ENCODE results near the gene GAREM2. TPM values are rescaled to one million over a fixed set of nuclear protein-coding genes. Genes with fewer than 3 reads are reported as not detected.

Gene GAREM2
- 1 to 10 TPM; 2.1 to 2.7 TPM for total RNA-seq

- Mint-ChIP-seq H3K4me1 (peaks cover 5% of the 10 kb centered on the region), H3K4me3 (peak within 1 kb of the TSS; percentile 78), H3K36me3 (no peaks in the 10 kb centered on the region), H3K27ac (peak within 1 kb of the TSS; percentile 38), H3K9me3 (no peaks in the 10 kb centered on the region), H3K27me3 (peaks cover 53% of the 10 kb centered on the region)
- DNase-seq, result no peak
Observed at GRCh38 chr2:26172871-26173775, at the start of gene GAREM2. TSS of gene GAREM2 (plus strand) at chr2:26173088. CDS start at chr2:26173221, 133 bp downstream.

- H3K27me3 Mint-ChIP-seq, result no peaks in the 10 kb centered on the region
- no peaks in the 10 kb centered on the region for H3K9me3 Mint-ChIP-seq
Observed at GRCh38 chr2:26123426-26123825, 49.5 kb upstream of the GAREM2 start.

GRCh38 chr2:26126074-26126473 lies 46.8 kb upstream of the GAREM2 start:
- Mint-ChIP-seq H3K4me1 (peaks cover 20% of the 10 kb centered on the region), H3K4me3 (no peak overlapping the region), H3K36me3 (peaks cover 9% of the 10 kb centered on the region), H3K9me3 (no peaks in the 10 kb centered on the region), H3K27ac (peak overlapping the region; percentile 25), H3K27me3 (no peaks in the 10 kb centered on the region)
- no peak for DNase-seq

More at GRCh38 chr2:26123426-26123825, 49.5 kb upstream of the GAREM2 start:
- peaks cover 7% of the 10 kb centered on the region for H3K36me3 Mint-ChIP-seq
- no peak overlapping the region for H3K4me3 Mint-ChIP-seq
- no peak for DNase-seq
- H3K4me1 Mint-ChIP-seq, result peaks cover 14% of the 10 kb centered on the region
- H3K27ac Mint-ChIP-seq, result no peak overlapping the region

GRCh38 chr2:26128176-26128575 lies 44.7 kb upstream of the GAREM2 start:
- DNase-seq, result no peak
- Mint-ChIP-seq H3K27ac (no peak overlapping the region), H3K4me3 (no peak overlapping the region), H3K27me3 (no peaks in the 10 kb centered on the region), H3K4me1 (peaks cover 18% of the 10 kb centered on the region), H3K9me3 (no peaks in the 10 kb centered on the region), H3K36me3 (peaks cover 8% of the 10 kb centered on the region)

- Mint-ChIP-seq H3K27ac (no peak overlapping the region), H3K4me1 (peaks cover 12% of the 10 kb centered on the region), H3K9me3 (no peaks in the 10 kb centered on the region), H3K36me3 (peaks cover 4% of the 10 kb centered on the region), H3K4me3 (no peak overlapping the region), H3K27me3 (no peaks in the 10 kb centered on the region)
- DNase-seq, result no peak
Observed at GRCh38 chr2:26130763-26131162, 42.1 kb upstream of the GAREM2 start.

DNA sequence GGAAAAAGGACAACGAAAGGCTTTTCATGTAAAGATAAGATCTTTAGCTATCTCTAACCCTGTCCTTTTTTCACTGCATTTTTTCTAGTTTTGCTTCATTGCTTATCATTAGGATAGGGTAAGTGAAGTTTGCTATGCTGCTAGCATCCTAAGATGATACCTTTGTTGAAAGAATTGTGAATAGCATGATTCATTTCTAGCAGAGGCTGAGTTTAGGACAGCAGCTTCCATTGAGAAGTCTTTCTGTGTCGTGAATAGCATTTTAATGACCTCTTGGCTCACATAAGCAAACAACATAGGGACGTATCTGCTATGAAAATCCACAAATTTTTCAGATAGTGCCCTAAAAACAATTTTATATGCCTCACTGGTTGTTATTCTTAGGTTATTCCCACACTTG lies 36.4 kb upstream of the GAREM2 start:
- Mint-ChIP-seq H3K4me1 (peaks cover 2% of the 10 kb centered on the region), H3K9me3 (no peaks in the 10 kb centered on the region), H3K27ac (no peak overlapping the region), H3K27me3 (no peaks in the 10 kb centered on the region), H3K36me3 (peaks cover 6% of the 10 kb centered on the region), H3K4me3 (no peak overlapping the region)
- no peak for DNase-seq

DNA sequence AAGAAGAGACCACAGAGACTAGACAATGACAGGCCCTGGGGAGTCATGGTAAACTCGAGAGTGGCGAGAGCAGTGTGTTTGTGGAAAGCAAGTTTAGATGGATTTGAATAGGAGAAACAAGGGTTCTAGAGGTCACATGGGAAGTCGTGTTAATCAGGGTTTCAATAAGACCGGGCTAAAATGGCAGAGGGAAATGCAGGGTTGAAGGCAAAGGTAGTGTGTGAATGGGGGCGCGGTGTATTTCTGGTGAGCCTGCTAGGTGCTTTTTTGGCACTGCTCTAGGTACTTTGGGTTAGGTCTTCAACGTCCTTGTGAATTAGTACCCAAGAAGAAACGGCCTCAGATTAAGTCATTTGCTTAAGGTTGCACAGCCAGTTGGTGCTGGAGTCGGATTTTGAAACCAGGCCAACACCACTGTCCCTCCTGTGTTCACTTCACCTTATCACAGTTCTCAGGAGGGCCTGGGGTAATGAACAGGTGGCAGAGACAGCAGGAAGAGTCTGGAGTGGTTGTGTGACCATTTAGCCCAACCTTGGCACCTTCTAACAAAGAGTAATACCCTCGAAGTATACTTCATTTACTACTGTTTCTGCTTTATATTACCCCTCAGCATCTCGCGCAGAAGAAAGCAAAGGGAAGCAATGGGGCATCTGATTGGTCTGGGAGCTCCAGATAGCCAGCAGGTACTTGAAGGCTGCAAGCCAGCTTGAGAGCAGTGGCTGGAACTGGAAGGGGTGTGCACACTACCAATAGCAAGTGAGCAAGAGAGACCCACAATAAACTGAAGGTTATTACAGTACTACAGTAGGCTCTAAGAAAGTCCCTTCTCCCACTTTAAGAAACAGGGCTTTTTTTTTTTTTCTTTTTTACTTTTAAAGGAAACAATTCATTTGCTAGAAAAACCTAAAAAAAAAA lies 33.4 kb upstream of the GAREM2 start:
- Mint-ChIP-seq H3K27ac (peak overlapping the region; percentile 3), H3K4me3 (no peak overlapping the region), H3K9me3 (no peaks in the 10 kb centered on the region), H3K36me3 (peaks cover 5% of the 10 kb centered on the region), H3K27me3 (no peaks in the 10 kb centered on the region), H3K4me1 (no peaks in the 10 kb centered on the region)
- DNase-seq, result no peak

DNA sequence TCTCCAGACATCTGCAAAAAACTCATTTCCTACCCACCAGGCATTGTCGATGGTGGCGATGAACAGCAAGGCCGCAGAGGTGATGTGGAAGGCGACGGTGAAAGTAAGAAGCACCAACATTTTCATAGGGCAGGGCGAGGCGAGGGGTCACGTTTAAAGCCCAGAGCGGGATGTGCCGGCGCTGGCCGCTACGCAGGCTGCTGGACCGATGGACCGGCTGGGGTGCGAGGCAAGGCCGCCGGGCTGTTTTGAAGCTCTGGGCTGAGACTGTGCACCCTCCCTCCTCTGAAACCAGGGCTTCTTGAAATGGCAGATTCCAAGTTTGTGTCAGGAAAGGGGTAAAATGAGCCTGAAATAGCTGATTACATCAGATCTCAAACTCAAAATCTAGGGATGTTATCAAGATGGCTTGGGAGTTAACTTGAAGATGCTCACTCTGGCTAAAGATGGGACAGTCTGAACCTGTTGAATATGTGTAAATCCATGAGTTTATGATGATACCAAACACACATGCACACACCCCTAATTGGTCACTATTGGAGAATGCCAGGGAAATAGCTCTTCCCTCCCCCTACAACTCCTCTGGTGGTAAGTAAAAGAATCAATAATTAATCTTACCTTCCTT lies 31.6 kb upstream of the GAREM2 start:
- Mint-ChIP-seq H3K27ac (no peak overlapping the region), H3K4me3 (no peak overlapping the region), H3K27me3 (no peaks in the 10 kb centered on the region), H3K4me1 (no peaks in the 10 kb centered on the region), H3K9me3 (no peaks in the 10 kb centered on the region), H3K36me3 (peaks cover 5% of the 10 kb centered on the region)
- no peak for DNase-seq

GRCh38 chr2:26144031-26144430 lies 28.9 kb upstream of the GAREM2 start:
- Mint-ChIP-seq H3K27ac (no peak overlapping the region), H3K4me1 (no peaks in the 10 kb centered on the region), H3K4me3 (no peak overlapping the region), H3K36me3 (no peaks in the 10 kb centered on the region), H3K9me3 (no peaks in the 10 kb centered on the region), H3K27me3 (no peaks in the 10 kb centered on the region)
- no peak for DNase-seq

- DNase-seq, result peak; percentile 53
- no peaks in the 10 kb centered on the region for H3K36me3 Mint-ChIP-seq
- no peaks in the 10 kb centered on the region for H3K4me1 Mint-ChIP-seq
- H3K27ac Mint-ChIP-seq, result no peak overlapping the region
- H3K9me3 Mint-ChIP-seq, result no peaks in the 10 kb centered on the region
- H3K4me3 Mint-ChIP-seq, result no peak overlapping the region
- peaks cover 2% of the 10 kb centered on the region for H3K27me3 Mint-ChIP-seq
Observed at GRCh38 chr2:26144953-26145680, 27.8 kb upstream of the GAREM2 start.

DNA sequence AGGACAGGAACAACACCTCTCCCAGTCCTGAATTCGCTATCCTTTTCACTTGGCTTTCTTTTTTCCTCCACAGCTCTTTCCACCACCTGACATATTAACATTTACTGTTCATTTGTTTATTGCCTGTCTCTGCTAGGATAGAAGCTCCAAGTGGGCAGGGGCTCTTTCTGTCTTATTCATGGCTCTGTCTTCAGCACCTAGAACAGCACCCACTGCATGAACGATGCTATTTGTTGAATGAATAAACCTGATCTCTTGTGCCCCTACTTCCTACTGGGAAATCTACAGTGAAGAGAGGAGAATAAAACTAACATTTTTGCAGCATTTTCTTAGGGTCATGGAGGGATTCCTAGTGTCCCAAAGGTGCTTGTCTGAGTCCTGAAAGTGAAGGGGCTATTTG lies 24.4 kb upstream of the GAREM2 start:
- Mint-ChIP-seq H3K27ac (no peak overlapping the region), H3K27me3 (peaks cover 11% of the 10 kb centered on the region), H3K9me3 (no peaks in the 10 kb centered on the region), H3K36me3 (no peaks in the 10 kb centered on the region), H3K4me3 (no peak overlapping the region), H3K4me1 (no peaks in the 10 kb centered on the region)
- DNase-seq, result no peak

GRCh38 chr2:26150243-26150642 lies 22.6 kb upstream of the GAREM2 start:
- H3K4me3 Mint-ChIP-seq, result no peak overlapping the region
- no peaks in the 10 kb centered on the region for H3K36me3 Mint-ChIP-seq
- no peaks in the 10 kb centered on the region for H3K4me1 Mint-ChIP-seq
- no peaks in the 10 kb centered on the region for H3K9me3 Mint-ChIP-seq
- peaks cover 11% of the 10 kb centered on the region for H3K27me3 Mint-ChIP-seq
- DNase-seq, result no peak
- no peak overlapping the region for H3K27ac Mint-ChIP-seq

GRCh38 chr2:26157580-26157979 lies 15.3 kb upstream of the GAREM2 start:
- H3K4me3 Mint-ChIP-seq, result no peak overlapping the region
- DNase-seq, result no peak
- H3K27ac Mint-ChIP-seq, result no peak overlapping the region
- no peaks in the 10 kb centered on the region for H3K36me3 Mint-ChIP-seq
- H3K27me3 Mint-ChIP-seq, result peaks cover 6% of the 10 kb centered on the region
- H3K9me3 Mint-ChIP-seq, result no peaks in the 10 kb centered on the region
- H3K4me1 Mint-ChIP-seq, result no peaks in the 10 kb centered on the region

GRCh38 chr2:26161926-26162325 lies 11.0 kb upstream of the GAREM2 start:
- no peak overlapping the region for H3K4me3 Mint-ChIP-seq
- no peaks in the 10 kb centered on the region for H3K27me3 Mint-ChIP-seq
- H3K27ac Mint-ChIP-seq, result no peak overlapping the region
- DNase-seq, result no peak
- H3K4me1 Mint-ChIP-seq, result no peaks in the 10 kb centered on the region
- H3K9me3 Mint-ChIP-seq, result no peaks in the 10 kb centered on the region
- H3K36me3 Mint-ChIP-seq, result no peaks in the 10 kb centered on the region
